IMR-90 (cell line): ENCODE measurements around the gene ANKS3. TPM values are rescaled to one million over a fixed set of nuclear protein-coding genes. Genes with fewer than 3 reads are reported as not detected.

Experiments used
- ATAC-seq: fragments of 200-7000 bp; cut with Tn5 transposase; 2 replicates; pipeline ENCODE4 v1.9.1; 2020; ENCODE audit warnings: low read depth, mild to moderate bottlenecking, moderate library complexity
- BruUV-seq: library from RNA; stranded (reverse); fragments of 400-500 nt; replicated peaks from 2 replicates; lab custom pipeline; 2021; lab: Mats Ljungman, UMichigan
- CTCF ChIA-PET: fragments of 300-600 bp; formaldehyde crosslinking; extraction: SDS; loops from one replicate; lab custom pipeline; 2021; ENCODE audit warnings: antibody characterized with exemption; lab: Yijun Ruan, JAX
- POLR2A ChIA-PET: fragments of 300-600 bp; sonication (Branson Sonifier 250); formaldehyde crosslinking; loops from one replicate; lab custom pipeline; 2022; ENCODE audit warnings: antibody characterized with exemption; ENCODE audit not compliant: unreplicated experiment; lab: Charles Lee
- DNase-seq: peaks from one replicate; pipeline ENCODE4 v3.0.0; 2013
- H2AFZ ChIP-seq: replicated peaks from 2 replicates; pipeline ENCODE3; 2013; ENCODE audit warnings: low read length, mild to moderate bottlenecking; ENCODE audit not compliant: poor library complexity
- H2AK5ac ChIP-seq: 2 replicates; pipeline ENCODE4 v1.6.1; 2013; ENCODE audit warnings: low read depth, low read length, inconsistent platforms
- H2AK9ac ChIP-seq: replicated peaks from 2 replicates; pipeline ENCODE3; 2013; ENCODE audit warnings: mild to moderate bottlenecking, low read depth, low read length, moderate library complexity; ENCODE audit not compliant: poor library complexity
- H2BK120ac ChIP-seq: 2 replicates; pipeline ENCODE4 v1.6.1; 2013; ENCODE audit warnings: low read depth, low read length, inconsistent platforms
- H2BK15ac ChIP-seq: 3 replicates; pipeline ENCODE4 v1.6.1; 2013; ENCODE audit warnings: low read depth, low read length, inconsistent platforms
- H2BK20ac ChIP-seq: 2 replicates; pipeline ENCODE4 v1.6.1; 2013; ENCODE audit warnings: low read depth, mild to moderate bottlenecking, inconsistent platforms, low read length, moderate library complexity
- H2BK5ac ChIP-seq: 2 replicates; pipeline ENCODE4 v1.6.1; 2013; ENCODE audit warnings: mild to moderate bottlenecking, low read depth, low read length, inconsistent platforms; ENCODE audit not compliant: poor library complexity, severe bottlenecking
- H3K14ac ChIP-seq: replicated peaks from 2 replicates; pipeline ENCODE4 v1.6.1; 2013; ENCODE audit warnings: low read depth, low read length, inconsistent platforms
- H3K18ac ChIP-seq: 2 replicates; pipeline ENCODE4 v1.6.1; 2013; ENCODE audit warnings: low read depth, low read length, control low read depth
- H3K23ac ChIP-seq: 2 replicates; pipeline ENCODE4 v1.6.1; 2013; ENCODE audit warnings: low read depth, low read length, inconsistent platforms
- H3K27ac ChIP-seq: 2 replicates; pipeline ENCODE4 v1.5.1; 2013; ENCODE audit warnings: mild to moderate bottlenecking, control low read depth, low read length; ENCODE audit not compliant: insufficient read depth
- H3K27me3 ChIP-seq: 2 replicates; pipeline ENCODE4 v1.6.1; 2013; ENCODE audit warnings: low read length; ENCODE audit not compliant: control insufficient read depth, insufficient read depth
- H3K36me3 ChIP-seq: 2 replicates; pipeline ENCODE4 v1.6.1; 2013; ENCODE audit warnings: low read length, mixed read lengths; ENCODE audit not compliant: control insufficient read depth, insufficient read depth
- H3K4ac ChIP-seq: 2 replicates; pipeline ENCODE4 v1.6.1; 2013; ENCODE audit warnings: low read depth, low read length, inconsistent platforms
- H3K4me1 ChIP-seq: 2 replicates; pipeline ENCODE4 v1.6.1; 2013; ENCODE audit warnings: low read length, mixed read lengths; ENCODE audit not compliant: control insufficient read depth, insufficient read depth
- H3K4me2 ChIP-seq: 2 replicates; pipeline ENCODE4 v1.6.1; 2013; ENCODE audit warnings: low read depth, mild to moderate bottlenecking, control low read depth, low read length, moderate library complexity
- H3K4me3 ChIP-seq: 2 replicates; pipeline ENCODE4 v1.5.1; 2013; ENCODE audit warnings: low read depth, mild to moderate bottlenecking, control low read depth, low read length, moderate library complexity; ENCODE audit not compliant: insufficient read depth
- H3K56ac ChIP-seq: 2 replicates; pipeline ENCODE4 v1.6.1; 2013; ENCODE audit warnings: low read length, inconsistent platforms; ENCODE audit not compliant: insufficient read depth; ENCODE audit errors: extremely low read depth
- H3K79me1 ChIP-seq, 2 experiments: 2 replicates each; pipeline ENCODE4 v1.6.1; 2013; ENCODE audit warnings: low read length in 2 of 2, inconsistent platforms in 1 of 2, low read depth in 1 of 2
- H3K9ac ChIP-seq: 2 replicates; pipeline ENCODE4 v1.6.1; 2013; ENCODE audit warnings: low read depth, low read length, control low read depth
- H3K9me1 ChIP-seq: 2 replicates; pipeline ENCODE4 v1.6.1; 2013; ENCODE audit warnings: low read length, inconsistent platforms; ENCODE audit not compliant: insufficient read depth
- H3K9me3 ChIP-seq: 2 replicates; pipeline ENCODE4 v1.6.1; 2013; ENCODE audit warnings: low read length; ENCODE audit not compliant: control insufficient read depth, insufficient read depth
- H4K20me1 ChIP-seq: 2 replicates; pipeline ENCODE4 v1.6.1; 2013; ENCODE audit warnings: low read length, inconsistent platforms; ENCODE audit not compliant: insufficient read depth
- H4K5ac ChIP-seq: 2 replicates; pipeline ENCODE4 v1.6.1; 2013; ENCODE audit warnings: mild to moderate bottlenecking, low read depth, low read length, control low read depth
- H4K8ac ChIP-seq, 2 experiments: 2 replicates each; pipeline ENCODE4 v1.6.1; 2013; ENCODE audit warnings: low read depth in 2 of 2, low read length in 2 of 2, control low read depth in 1 of 2, inconsistent platforms in 1 of 2
- H4K91ac ChIP-seq: 2 replicates; pipeline ENCODE4 v1.6.1; 2013; ENCODE audit warnings: low read depth, low read length, inconsistent platforms; ENCODE audit not compliant: insufficient read depth
- CEBPB ChIP-seq: IDR thresholded peaks from 2 replicates; pipeline ENCODE4 v1.6.1; 2012; ENCODE audit warnings: low read depth, low read length, improper control_type of control experiment
- CHD1 ChIP-seq: IDR thresholded peaks from 2 replicates; pipeline ENCODE4 v1.6.1; 2012; ENCODE audit warnings: low read depth, low read length, improper control_type of control experiment
- MAZ ChIP-seq: IDR thresholded peaks from 2 replicates; pipeline ENCODE4 v1.6.1; 2012; ENCODE audit warnings: low read depth, mild to moderate bottlenecking, low read length, improper control_type of control experiment, moderate library complexity, borderline replicate concordance
- NFE2L2 ChIP-seq: fragments of 150-350 bp; IDR thresholded peaks from 2 replicates; pipeline ENCODE4 v1.6.1; 2016; ENCODE audit warnings: low read depth, mild to moderate bottlenecking, low read length
- POLR2A ChIP-seq: IDR thresholded peaks from 2 replicates; pipeline ENCODE4 v1.6.1; 2012; ENCODE audit warnings: mild to moderate bottlenecking, low read depth, low read length
- RAD21 ChIP-seq: IDR thresholded peaks from 2 replicates; pipeline ENCODE4 v1.6.1; 2012; ENCODE audit warnings: low read length, improper control_type of control experiment
- RCOR1 ChIP-seq: IDR thresholded peaks from 2 replicates; pipeline ENCODE4 v1.6.1; 2012; ENCODE audit warnings: mild to moderate bottlenecking, low read length, improper control_type of control experiment; ENCODE audit not compliant: insufficient replicate concordance
- RFX5 ChIP-seq: IDR thresholded peaks from 2 replicates; pipeline ENCODE4 v1.8.0; 2012; ENCODE audit warnings: low read depth, mild to moderate bottlenecking, low read length, moderate library complexity
- SMC3 ChIP-seq: fragments of 150-350 bp; IDR thresholded peaks from 2 replicates; pipeline ENCODE4 v1.6.1; 2016; ENCODE audit warnings: low read depth, mild to moderate bottlenecking, antibody characterized with exemption, low read length, moderate library complexity
- WGBS, 2 experiments: methylation state at CpG; one replicate each; pipeline versions ENCODE4 v1.1.5 to v1.1.7; 2013; ENCODE audit warnings: missing lambda C conversion rate in 2 of 2; ENCODE audit not compliant: insufficient read length in 1 of 2; ENCODE audit errors: extremely low coverage in 2 of 2; 5-methylcytosine and 5-hydroxymethylcytosine counted together
- dilution Hi-C: fragments of 300-500 bp; cut with HindIII; formaldehyde crosslinking; loops from one replicate; pipeline ENCODE4 v1.14.3; 2018; ENCODE audit warnings: low sequenced_read_pairs; ENCODE audit not compliant: unreplicated experiment
- in situ Hi-C: fragments of 300-500 bp; cut with MboI; formaldehyde crosslinking; loops from 3 replicates; pipeline ENCODE4 v1.14.3; 2019; ENCODE audit warnings: low sequenced_read_pairs, inconsistent platforms, mixed read lengths
- intact Hi-C: fragments of 100-400 bp; cut with micrococcal nuclease; formaldehyde crosslinking; loops from 2 replicates; pipeline ENCODE4 v1.10.0; 2022
- polyA plus RNA-seq, 3 experiments: library from polyadenylated mRNA; depleted of rRNA; stranded (reverse); fragments of >200 nt; gene quantifications; 2 replicates each; pipeline ENCODE4 v1.2.3, GENCODE V29; 2012; ENCODE audit warnings: low replicate concordance in 1 of 3
- total RNA-seq: library from RNA; depleted of rRNA; stranded (reverse); fragments of >200 nt; gene quantifications from 2 replicates; pipeline ENCODE4 v1.2.3, GENCODE V29; 2012
- TF ChIP-seq, protein P1 (sequence below): fragments of 150-350 bp; IDR thresholded peaks from 2 replicates; pipeline ENCODE4 v1.6.1; 2016; ENCODE audit warnings: low read depth, mild to moderate bottlenecking, low read length, moderate library complexity, borderline replicate concordance
- TF ChIP-seq, protein P2 (sequence below): conservative IDR thresholded peaks from 2 replicates; pipeline ENCODE4 v1.5.1; 2012; ENCODE audit warnings: mild to moderate bottlenecking, low read depth, low read length, improper control_type of control experiment

The ANKS3 gene
- total and polyA plus RNA-seq, 2 of the 4 experiments (the other 2 are of a cell fraction) = 24.4 to 25.0 TPM

DNA sequence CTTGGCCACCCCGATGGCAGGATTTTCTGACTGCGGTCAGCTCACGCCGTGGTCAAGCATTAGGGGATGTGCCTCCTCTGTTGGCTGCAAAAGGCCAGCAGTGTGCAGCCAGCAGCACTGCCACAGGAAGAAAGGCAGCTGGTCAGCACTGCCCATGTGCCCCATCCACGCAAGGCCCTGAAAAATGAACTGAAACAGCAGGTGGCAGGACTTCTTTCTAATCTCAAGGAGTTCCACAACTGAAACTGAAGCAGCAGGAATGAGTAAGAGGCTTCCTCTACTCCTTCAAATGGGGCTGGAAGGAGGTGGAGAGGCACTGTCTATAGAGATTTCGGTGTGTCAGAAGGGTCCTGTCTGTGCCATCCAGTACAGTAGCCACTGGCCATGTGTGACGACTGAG, 29.7 kb upstream of the ANKS3 start:
- no peak overlapping the region for H2BK120ac ChIP-seq
- POLR2A ChIA-PET = no interaction called here

More for the DNA sequence above, 29.7 kb upstream of the ANKS3 start:
- dilution Hi-C loops (no loop called here), in situ Hi-C loops (loop anchor here (10.0 kb wide), 1 partner anchor 191 kb away; the partner anchor contains the start of gene SEC14L5), intact Hi-C loops (no loop called here)
- Histone ChIP-seq H3K9me1 (peaks cover under 1% of the 10 kb centered on the region; the same call in 1 of the 2 replicates), H3K56ac (no peak overlapping the region), H4K20me1 (no peaks in the 10 kb centered on the region; the same call in 1 of the 2 replicates), H4K8ac (no peak overlapping the region), H3K14ac (no peak overlapping the region), H3K4me2 (no peak overlapping the region), H3K23ac (no peak overlapping the region), H3K36me3 (peaks cover 48% of the 10 kb centered on the region), H2AFZ (no peak overlapping the region), H3K9ac (no peak overlapping the region), H2AK5ac (no peak overlapping the region), H2BK5ac (no peak overlapping the region), H3K79me1 (peaks cover 18 to 33% of the 10 kb centered on the region in 2 experiments; a peak in 3 of 4 replicates), H2BK15ac (no peak overlapping the region), H3K4me1 (peaks cover 7% of the 10 kb centered on the region), H2AK9ac (no peak overlapping the region), H3K4me3 (no peak overlapping the region), H3K27ac (no peak overlapping the region), H3K18ac (no peak overlapping the region), H3K27me3 (no peaks in the 10 kb centered on the region), H3K4ac (no peak overlapping the region), H3K9me3 (no peaks in the 10 kb centered on the region), H2BK20ac (no peak overlapping the region), H4K5ac (no peak overlapping the region), H4K91ac (no peak overlapping the region)
- TF ChIP-seq CHD1 = no peak
- no peak for TF ChIP-seq NFE2L2
- TF ChIP-seq MAZ = no peak
- no peak for TF ChIP-seq RCOR1
- TF ChIP-seq SMC3 = no peak
- TF ChIP-seq, protein P1, sequence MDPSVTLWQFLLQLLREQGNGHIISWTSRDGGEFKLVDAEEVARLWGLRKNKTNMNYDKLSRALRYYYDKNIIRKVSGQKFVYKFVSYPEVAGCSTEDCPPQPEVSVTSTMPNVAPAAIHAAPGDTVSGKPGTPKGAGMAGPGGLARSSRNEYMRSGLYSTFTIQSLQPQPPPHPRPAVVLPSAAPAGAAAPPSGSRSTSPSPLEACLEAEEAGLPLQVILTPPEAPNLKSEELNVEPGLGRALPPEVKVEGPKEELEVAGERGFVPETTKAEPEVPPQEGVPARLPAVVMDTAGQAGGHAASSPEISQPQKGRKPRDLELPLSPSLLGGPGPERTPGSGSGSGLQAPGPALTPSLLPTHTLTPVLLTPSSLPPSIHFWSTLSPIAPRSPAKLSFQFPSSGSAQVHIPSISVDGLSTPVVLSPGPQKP = no peak
- TF ChIP-seq RAD21 = no peak
- no peak for TF ChIP-seq POLR2A
- no peak for TF ChIP-seq CEBPB
- no peak for TF ChIP-seq RFX5
- TF ChIP-seq, protein P2, sequence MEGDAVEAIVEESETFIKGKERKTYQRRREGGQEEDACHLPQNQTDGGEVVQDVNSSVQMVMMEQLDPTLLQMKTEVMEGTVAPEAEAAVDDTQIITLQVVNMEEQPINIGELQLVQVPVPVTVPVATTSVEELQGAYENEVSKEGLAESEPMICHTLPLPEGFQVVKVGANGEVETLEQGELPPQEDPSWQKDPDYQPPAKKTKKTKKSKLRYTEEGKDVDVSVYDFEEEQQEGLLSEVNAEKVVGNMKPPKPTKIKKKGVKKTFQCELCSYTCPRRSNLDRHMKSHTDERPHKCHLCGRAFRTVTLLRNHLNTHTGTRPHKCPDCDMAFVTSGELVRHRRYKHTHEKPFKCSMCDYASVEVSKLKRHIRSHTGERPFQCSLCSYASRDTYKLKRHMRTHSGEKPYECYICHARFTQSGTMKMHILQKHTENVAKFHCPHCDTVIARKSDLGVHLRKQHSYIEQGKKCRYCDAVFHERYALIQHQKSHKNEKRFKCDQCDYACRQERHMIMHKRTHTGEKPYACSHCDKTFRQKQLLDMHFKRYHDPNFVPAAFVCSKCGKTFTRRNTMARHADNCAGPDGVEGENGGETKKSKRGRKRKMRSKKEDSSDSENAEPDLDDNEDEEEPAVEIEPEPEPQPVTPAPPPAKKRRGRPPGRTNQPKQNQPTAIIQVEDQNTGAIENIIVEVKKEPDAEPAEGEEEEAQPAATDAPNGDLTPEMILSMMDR = no peak
- DNase-seq (no peak), ATAC-seq (no peak)
- CTCF ChIA-PET = no interaction called here
- WGBS, 2 experiments = 86% methylated on average over 4 of the region's 7 CpGs; no CpG with 5 or more reads in 1 of the 2 experiments
- BruUV-seq = TSS peak; percentile 18
